ENCODE measurements around the gene ADGRG7.
"Not testable (repeated sequence)": the region's sequence is repeated elsewhere in the genome, so short reads cannot be mapped to it uniquely, and the experiment has no call there.

ADGRG7 gene

GRCh38 chr3:100609305-100609704 is at the start of gene ADGRG7:
ADGRG7 (plus strand) TSS chr3:100609601; CDS start chr3:100609857, 256 bp downstream.
- no peak for DNase-seq

- DNase-seq: no peak
Observed at GRCh38 chr3:100560426-100560825, 49.0 kb upstream of the ADGRG7 start.

- no peak for DNase-seq
Observed at GRCh38 chr3:100561459-100562158, 47.8 kb upstream of the ADGRG7 start.

- no peak for DNase-seq
Observed at GRCh38 chr3:100562224-100562857, 47.1 kb upstream of the ADGRG7 start.

GRCh38 chr3:100563228-100563627 is 46.2 kb upstream of the ADGRG7 start:
- no peak for DNase-seq

- no peak for DNase-seq
Observed at GRCh38 chr3:100563652-100564211, 45.7 kb upstream of the ADGRG7 start.

GRCh38 chr3:100570811-100571210 is 38.6 kb upstream of the ADGRG7 start:
- DNase-seq: no peak

GRCh38 chr3:100574536-100574935 is 34.9 kb upstream of the ADGRG7 start:
- DNase-seq: no peak

GRCh38 chr3:100575704-100576103 is 33.7 kb upstream of the ADGRG7 start:
- DNase-seq: no peak

GRCh38 chr3:100577382-100578008 is 31.9 kb upstream of the ADGRG7 start:
- no peak for DNase-seq

- DNase-seq: no peak
Observed at GRCh38 chr3:100578646-100579045, 30.8 kb upstream of the ADGRG7 start.

- no peak for DNase-seq
Observed at GRCh38 chr3:100580147-100580546, 29.3 kb upstream of the ADGRG7 start.

- no peak for DNase-seq
Observed at GRCh38 chr3:100581650-100582049, 27.8 kb upstream of the ADGRG7 start.

GRCh38 chr3:100582157-100582556 is 27.2 kb upstream of the ADGRG7 start:
- not testable (repeated sequence) for DNase-seq

- no peak for DNase-seq
Observed at GRCh38 chr3:100584101-100584660, 25.2 kb upstream of the ADGRG7 start.

- DNase-seq: no peak
Observed at GRCh38 chr3:100586832-100587231, 22.6 kb upstream of the ADGRG7 start.

GRCh38 chr3:100588251-100588650 is 21.1 kb upstream of the ADGRG7 start:
- no peak for DNase-seq

GRCh38 chr3:100590114-100590839 is 19.1 kb upstream of the ADGRG7 start:
- DNase-seq: peak; percentile 65 to 70

- no peak for DNase-seq
Observed at GRCh38 chr3:100590840-100591147, 18.6 kb upstream of the ADGRG7 start.

- DNase-seq: no peak
Observed at GRCh38 chr3:100591411-100591810, 18.0 kb upstream of the ADGRG7 start.

GRCh38 chr3:100600181-100601042 is 9.0 kb upstream of the ADGRG7 start:
- DNase-seq: peak in 1 of 2 experiments; percentile 26
